ENCODE measurements around the gene GPR55. TPM values are rescaled to one million over a fixed set of nuclear protein-coding genes. Genes with fewer than 3 reads are reported as not detected.
"Not testable (repeated sequence)": the region's sequence is repeated elsewhere in the genome, so short reads cannot be mapped to it uniquely, and the experiment has no call there.

Gene GPR55
- total RNA-seq, 1 experiment from 2014 or later, result not detected

DNA sequence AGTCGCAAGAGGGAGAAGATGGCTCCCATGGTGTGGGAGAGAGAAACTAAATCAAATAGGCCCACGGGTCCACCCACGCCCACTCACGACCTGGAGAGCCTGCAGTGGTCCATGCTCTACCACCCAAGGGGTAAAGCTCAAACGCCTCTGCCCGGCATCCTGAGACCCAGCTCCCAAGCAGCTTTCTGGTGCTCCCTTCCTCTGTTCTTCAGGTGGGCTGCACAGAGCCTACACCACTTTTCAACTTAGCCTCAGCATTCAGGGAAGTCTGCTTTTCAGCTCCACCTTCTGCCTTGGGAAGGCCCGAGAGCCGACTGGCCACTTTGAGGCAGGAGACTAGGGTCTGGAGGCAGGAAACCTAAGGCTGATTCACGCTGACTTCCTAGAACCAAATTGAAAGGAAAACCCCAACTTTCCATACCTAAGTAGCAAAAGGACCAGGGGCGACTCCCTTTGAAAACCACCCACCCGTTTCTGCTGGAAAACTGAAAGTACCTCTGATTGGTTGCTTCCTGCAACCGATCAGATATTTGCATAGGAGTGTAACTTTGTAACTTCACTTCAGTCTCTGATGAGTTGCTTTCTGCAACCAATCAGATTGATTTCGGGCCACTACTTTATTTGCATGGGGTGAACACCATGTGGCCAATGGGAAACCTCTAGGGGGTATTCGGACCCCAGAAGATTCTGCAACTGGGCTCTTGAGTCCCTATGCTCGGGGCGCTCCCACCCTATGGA is 44.0 kb upstream of the GPR55 start:
- TF ChIP-seq, protein P1, sequence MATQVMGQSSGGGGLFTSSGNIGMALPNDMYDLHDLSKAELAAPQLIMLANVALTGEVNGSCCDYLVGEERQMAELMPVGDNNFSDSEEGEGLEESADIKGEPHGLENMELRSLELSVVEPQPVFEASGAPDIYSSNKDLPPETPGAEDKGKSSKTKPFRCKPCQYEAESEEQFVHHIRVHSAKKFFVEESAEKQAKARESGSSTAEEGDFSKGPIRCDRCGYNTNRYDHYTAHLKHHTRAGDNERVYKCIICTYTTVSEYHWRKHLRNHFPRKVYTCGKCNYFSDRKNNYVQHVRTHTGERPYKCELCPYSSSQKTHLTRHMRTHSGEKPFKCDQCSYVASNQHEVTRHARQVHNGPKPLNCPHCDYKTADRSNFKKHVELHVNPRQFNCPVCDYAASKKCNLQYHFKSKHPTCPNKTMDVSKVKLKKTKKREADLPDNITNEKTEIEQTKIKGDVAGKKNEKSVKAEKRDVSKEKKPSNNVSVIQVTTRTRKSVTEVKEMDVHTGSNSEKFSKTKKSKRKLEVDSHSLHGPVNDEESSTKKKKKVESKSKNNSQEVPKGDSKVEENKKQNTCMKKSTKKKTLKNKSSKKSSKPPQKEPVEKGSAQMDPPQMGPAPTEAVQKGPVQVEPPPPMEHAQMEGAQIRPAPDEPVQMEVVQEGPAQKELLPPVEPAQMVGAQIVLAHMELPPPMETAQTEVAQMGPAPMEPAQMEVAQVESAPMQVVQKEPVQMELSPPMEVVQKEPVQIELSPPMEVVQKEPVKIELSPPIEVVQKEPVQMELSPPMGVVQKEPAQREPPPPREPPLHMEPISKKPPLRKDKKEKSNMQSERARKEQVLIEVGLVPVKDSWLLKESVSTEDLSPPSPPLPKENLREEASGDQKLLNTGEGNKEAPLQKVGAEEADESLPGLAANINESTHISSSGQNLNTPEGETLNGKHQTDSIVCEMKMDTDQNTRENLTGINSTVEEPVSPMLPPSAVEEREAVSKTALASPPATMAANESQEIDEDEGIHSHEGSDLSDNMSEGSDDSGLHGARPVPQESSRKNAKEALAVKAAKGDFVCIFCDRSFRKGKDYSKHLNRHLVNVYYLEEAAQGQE (IDR thresholded peaks at IDR 0.05; ENCODE audit: low read depth), result no peak
- Histone ChIP-seq H3K4me2 (ENCODE audit: low read length) (no peak overlapping the region), H3K36me3 (ENCODE audit: control insufficient read depth in 1 of 2, insufficient read depth in 2 of 2, low read length in 2 of 2) (no peaks in the 10 kb centered on the region), H3K27me3 (ENCODE audit: insufficient read depth, low read length) (no peaks in the 10 kb centered on the region), H3K9me2 (ENCODE audit: insufficient read depth) (no peaks in the 10 kb centered on the region), H3K4me3 (replicated peaks in 1 of 2; ENCODE audit: low read depth in 1 of 2, low read length in 2 of 2) (no peak overlapping the region), H3K27ac (ENCODE audit: low read depth, low read length) (no peak overlapping the region), H2AFZ (ENCODE audit: low read depth, low read length, poor library complexity, severe bottlenecking) (no peak overlapping the region), H3K9ac (ENCODE audit: low read length) (no peak overlapping the region), H3K4me1 (ENCODE audit: control insufficient read depth in 1 of 2, insufficient read depth in 2 of 2, low read length in 2 of 2) (peaks cover 0 to 4% of the 10 kb centered on the region in 2 experiments; a peak in 1 of 4 replicates), H4K20me1 (ENCODE audit: insufficient read depth) (no peaks in the 10 kb centered on the region), H3K9me3 (ENCODE audit: control insufficient read depth in 1 of 2, insufficient read depth in 1 of 2, low read depth in 1 of 2, low read length in 2 of 2) (no peaks in the 10 kb centered on the region), H3K79me2 (ENCODE audit: insufficient read depth, low read length) (no peaks in the 10 kb centered on the region)
- ChIA-PET CTCF (no interaction called here), POLR2A (no interaction called here), RAD21 (ENCODE audit: low non-redundant PET in 1 of 2, low total read pairs in 2 of 2, uncharacterized antibody in 2 of 2, unreplicated experiment in 2 of 2) (no interaction called here)
- DNase-seq (ENCODE audit: low read depth, low spot score) (no peak), ATAC-seq (no peak)
- intact Hi-C loops (cut with micrococcal nuclease), result no loop called here
- no TSS peak for BruUV-seq (replicated peaks)

DNA sequence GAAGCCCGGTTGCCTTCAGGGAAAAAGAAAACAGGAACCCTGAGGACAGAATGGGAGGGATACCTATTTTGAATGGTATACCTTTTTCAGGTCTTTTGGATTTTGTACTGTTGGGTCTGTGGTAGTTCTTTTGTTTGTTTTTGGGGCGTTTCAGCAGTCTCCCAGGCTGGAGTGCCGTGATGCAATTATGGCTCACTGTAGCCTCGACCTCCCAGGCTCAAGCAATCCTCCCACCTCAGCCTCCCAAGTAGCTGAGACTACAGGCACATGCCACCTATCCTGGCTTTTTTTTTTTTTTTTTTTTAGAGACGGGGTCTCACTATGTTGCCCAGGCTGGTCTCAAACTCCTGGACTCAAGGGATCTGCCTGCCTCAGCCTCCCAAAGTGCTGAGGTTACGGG is 43.3 kb upstream of the GPR55 start:
- DNase-seq (ENCODE audit: low read depth, low spot score); POLR2A ChIA-PET; H2AFZ ChIP-seq (ENCODE audit: low read depth, low read length, poor library complexity, severe bottlenecking); H3K9me2 ChIP-seq (ENCODE audit: insufficient read depth); H4K20me1 ChIP-seq (ENCODE audit: insufficient read depth); H3K4me1 ChIP-seq (ENCODE audit: control insufficient read depth in 1 of 2, insufficient read depth in 2 of 2, low read length in 2 of 2); H3K36me3 ChIP-seq (ENCODE audit: control insufficient read depth in 1 of 2, insufficient read depth in 2 of 2, low read length in 2 of 2); ATAC-seq; intact Hi-C loops (cut with micrococcal nuclease); H3K9me3 ChIP-seq (ENCODE audit: control insufficient read depth in 1 of 2, insufficient read depth in 1 of 2, low read depth in 1 of 2, low read length in 2 of 2); CTCF ChIA-PET; H3K4me3 ChIP-seq (replicated peaks in 1 of 2; ENCODE audit: low read depth in 1 of 2, low read length in 2 of 2); H3K27me3 ChIP-seq (ENCODE audit: insufficient read depth, low read length); H3K79me2 ChIP-seq (ENCODE audit: insufficient read depth, low read length); H3K27ac ChIP-seq (ENCODE audit: low read depth, low read length); H3K9ac ChIP-seq (ENCODE audit: low read length); BruUV-seq (replicated peaks); H3K4me2 ChIP-seq (ENCODE audit: low read length): not testable (repeated sequence)
- RAD21 ChIA-PET (ENCODE audit: low non-redundant PET in 1 of 2, low total read pairs in 2 of 2, uncharacterized antibody in 2 of 2, unreplicated experiment in 2 of 2), result interaction anchor here in 1 of 2 experiments (0.6 kb wide), 1 partner anchor 21 kb away, joined by 4 read pairs; no protein-coding TSS in a partner anchor

Measured in HCT116 (cell line).